HG03558 (cell line): ENCODE data around the gene ZNF248.

ENCODE experiments used
- ATAC-seq: cut with Tn5 transposase; IDR thresholded peaks from one replicate; pipeline ENCODE4 v1.9.1; 2021; ENCODE audit warnings: moderate number of reproducible peaks; ENCODE audit not compliant: unreplicated experiment; ENCODE audit errors: extremely low read depth

Gene ZNF248

GRCh38 chr10:37831495-37832333 is 25.7 kb downstream of the ZNF248 start:
- no peak for ATAC-seq

- no peak for ATAC-seq
Measured at GRCh38 chr10:37826806-37827205, 30.6 kb downstream of the ZNF248 start.

- no peak for ATAC-seq
Measured at GRCh38 chr10:37821237-37821636, 36.2 kb downstream of the ZNF248 start.

GRCh38 chr10:37819797-37820196 is 37.6 kb downstream of the ZNF248 start:
- no peak for ATAC-seq

GRCh38 chr10:37816290-37816689 is 41.1 kb downstream of the ZNF248 start:
- ATAC-seq, result no peak

GRCh38 chr10:37813763-37814162 is 43.6 kb downstream of the ZNF248 start:
- no peak for ATAC-seq

GRCh38 chr10:37812290-37812689 is 45.1 kb downstream of the ZNF248 start:
- ATAC-seq, result no peak

- no peak for ATAC-seq
Measured at GRCh38 chr10:37803269-37803668, 54.1 kb downstream of the ZNF248 start.

GRCh38 chr10:37801557-37801956 is 55.9 kb downstream of the ZNF248 start:
- ATAC-seq, result no peak

- ATAC-seq, result no peak
Measured at GRCh38 chr10:37794305-37794976, 63.0 kb downstream of the ZNF248 start.

- ATAC-seq, result no peak
Measured at GRCh38 chr10:37789590-37789989, 67.8 kb downstream of the ZNF248 start.

GRCh38 chr10:37784678-37785077 is 72.7 kb downstream of the ZNF248 start:
- no peak for ATAC-seq

- ATAC-seq, result no peak
Measured at GRCh38 chr10:37780536-37780935, 76.9 kb downstream of the ZNF248 start.

- ATAC-seq, result no peak
Measured at GRCh38 chr10:37777056-37777455, 80.4 kb downstream of the ZNF248 start.

GRCh38 chr10:37775612-37776011 is 81.8 kb downstream of the ZNF248 start:
- ATAC-seq, result no peak

GRCh38 chr10:37774351-37774750 is 83.1 kb downstream of the ZNF248 start:
- no peak for ATAC-seq

- ATAC-seq, result no peak
Measured at GRCh38 chr10:37765216-37765615, 92.2 kb downstream of the ZNF248 start.

GRCh38 chr10:37763132-37763531 is 94.3 kb downstream of the ZNF248 start:
- no peak for ATAC-seq

GRCh38 chr10:37762287-37762686 is 95.1 kb downstream of the ZNF248 start:
- no peak for ATAC-seq

GRCh38 chr10:37760817-37761216 is 96.6 kb downstream of the ZNF248 start:
- no peak for ATAC-seq

GRCh38 chr10:37758074-37758473 is 99.3 kb downstream of the ZNF248 start:
- ATAC-seq, result no peak
